Activated T-helper 2 cell treated with anti-CD3 and anti-CD28 coated beads, Interferon-gamma antibody, Interleukin-2, Interleukin-4, amounts not matched to agents 10 μg/mL and 5 μg/mL and 100 μg/mL, durations not matched to agents 14 hours and 24 hours and 36 hours (primary cell): ENCODE results near the gene HYDIN. TPM values are rescaled to one million over a fixed set of nuclear protein-coding genes. Genes with fewer than 3 reads are reported as not detected.
"Not testable (repeated sequence)": the region's sequence is repeated elsewhere in the genome, so short reads cannot be mapped to it uniquely, and the experiment has no call there.

Experiments
- DNase-seq: peaks from one replicate; pipeline ENCODE4 v3.0.0; 2021; ENCODE audit warnings: low spot score
- H3K27ac Mint-ChIP-seq: one replicate; pipeline ENCODE4 v1.8.0; 2021; ENCODE audit warnings: mixed read lengths
- H3K27me3 Mint-ChIP-seq: one replicate; pipeline ENCODE4 v1.8.0; 2021; ENCODE audit warnings: low read depth, mixed read lengths
- H3K36me3 Mint-ChIP-seq: one replicate; pipeline ENCODE4 v1.8.0; 2021; ENCODE audit warnings: low read depth, mixed read lengths
- H3K4me1 Mint-ChIP-seq: one replicate; pipeline ENCODE4 v1.8.0; 2021; ENCODE audit warnings: low read depth, mixed read lengths
- H3K4me3 Mint-ChIP-seq: one replicate; pipeline ENCODE4 v1.8.0; 2021; ENCODE audit warnings: low read depth, mild to moderate bottlenecking, moderate library complexity, mixed read lengths
- H3K9me3 Mint-ChIP-seq: one replicate; pipeline ENCODE4 v1.8.0; 2021; ENCODE audit warnings: mixed read lengths
- intact Hi-C: fragments of 100-400 bp; cut with micrococcal nuclease; formaldehyde crosslinking; loops from one replicate; pipeline ENCODE4 v1.15.1; 2023
- total RNA-seq: library from RNA; stranded (reverse); gene quantifications from 2 replicates; pipeline ENCODE4 v1.2.3, GENCODE V29; 2022

Gene HYDIN
- total RNA-seq, 1 donor from 2014 or later: not detected

- DNase-seq: no peak
- H3K27ac Mint-ChIP-seq: no peak overlapping the region
- no peaks in the 10 kb centered on the region for H3K36me3 Mint-ChIP-seq
- no peaks in the 10 kb centered on the region for H3K4me1 Mint-ChIP-seq
- intact Hi-C loops: no loop called here
- H3K4me3 Mint-ChIP-seq: no peak overlapping the region
- no peaks in the 10 kb centered on the region for H3K9me3 Mint-ChIP-seq
- H3K27me3 Mint-ChIP-seq: no peaks in the 10 kb centered on the region
These were observed 15.7 kb downstream of the HYDIN start for GRCh38 chr16:71214746-71215381.

- Mint-ChIP-seq H3K9me3 (peaks cover 18% of the 10 kb centered on the region), H3K36me3 (no peaks in the 10 kb centered on the region), H3K4me1 (no peaks in the 10 kb centered on the region), H3K27ac (no peak overlapping the region), H3K27me3 (no peaks in the 10 kb centered on the region), H3K4me3 (no peak overlapping the region)
- no peak for DNase-seq
- intact Hi-C loops: no loop called here
These were observed 24.9 kb downstream of the HYDIN start for GRCh38 chr16:71205482-71206131.

- Mint-ChIP-seq H3K27me3 (no peaks in the 10 kb centered on the region), H3K4me1 (no peaks in the 10 kb centered on the region), H3K9me3 (peaks cover 27% of the 10 kb centered on the region), H3K27ac (no peak overlapping the region), H3K4me3 (no peak overlapping the region), H3K36me3 (no peaks in the 10 kb centered on the region)
- DNase-seq: no peak
- intact Hi-C loops: no loop called here
These were observed 26.9 kb downstream of the HYDIN start for GRCh38 chr16:71203631-71204030.

- no peak for DNase-seq
- H3K4me1 Mint-ChIP-seq: no peaks in the 10 kb centered on the region
- H3K4me3 Mint-ChIP-seq: no peak overlapping the region
- H3K9me3 Mint-ChIP-seq: peaks cover 20% of the 10 kb centered on the region
- no peaks in the 10 kb centered on the region for H3K36me3 Mint-ChIP-seq
- no peaks in the 10 kb centered on the region for H3K27me3 Mint-ChIP-seq
- no peak overlapping the region for H3K27ac Mint-ChIP-seq
- intact Hi-C loops: no loop called here
These were observed 29.0 kb downstream of the HYDIN start for GRCh38 chr16:71201556-71201955.

- Mint-ChIP-seq H3K27ac (no peak overlapping the region), H3K4me1 (no peaks in the 10 kb centered on the region), H3K36me3 (no peaks in the 10 kb centered on the region), H3K9me3 (peaks cover 15% of the 10 kb centered on the region), H3K4me3 (no peak overlapping the region), H3K27me3 (no peaks in the 10 kb centered on the region)
- no peak for DNase-seq
- intact Hi-C loops: no loop called here
These were observed 29.5 kb downstream of the HYDIN start for GRCh38 chr16:71201054-71201453.

- no peak overlapping the region for H3K4me3 Mint-ChIP-seq
- H3K9me3 Mint-ChIP-seq: peaks cover 15% of the 10 kb centered on the region
- no peaks in the 10 kb centered on the region for H3K27me3 Mint-ChIP-seq
- no peaks in the 10 kb centered on the region for H3K4me1 Mint-ChIP-seq
- no peaks in the 10 kb centered on the region for H3K36me3 Mint-ChIP-seq
- no peak for DNase-seq
- intact Hi-C loops: no loop called here
- no peak overlapping the region for H3K27ac Mint-ChIP-seq
These were observed 32.1 kb downstream of the HYDIN start for GRCh38 chr16:71198408-71198807.

- peaks cover 4% of the 10 kb centered on the region for H3K27me3 Mint-ChIP-seq
These were observed 38.1 kb downstream of the HYDIN start for GRCh38 chr16:71192387-71192786.

GRCh38 chr16:71188956-71189712 is 41.4 kb downstream of the HYDIN start:
- Mint-ChIP-seq H3K36me3 (no peaks in the 10 kb centered on the region), H3K9me3 (no peaks in the 10 kb centered on the region), H3K4me1 (no peaks in the 10 kb centered on the region), H3K27ac (no peak overlapping the region), H3K4me3 (no peak overlapping the region), H3K27me3 (peaks cover 4% of the 10 kb centered on the region)
- no peak for DNase-seq
- intact Hi-C loops: no loop called here

More at GRCh38 chr16:71192387-71192786, 38.1 kb downstream of the HYDIN start:
- no peaks in the 10 kb centered on the region for H3K36me3 Mint-ChIP-seq
- H3K9me3 Mint-ChIP-seq: no peaks in the 10 kb centered on the region
- intact Hi-C loops: no loop called here
- no peak overlapping the region for H3K27ac Mint-ChIP-seq
- no peaks in the 10 kb centered on the region for H3K4me1 Mint-ChIP-seq
- DNase-seq: no peak
- H3K4me3 Mint-ChIP-seq: no peak overlapping the region

GRCh38 chr16:71185347-71185746 is 45.2 kb downstream of the HYDIN start:
- H3K27ac Mint-ChIP-seq: no peak overlapping the region
- no peak for DNase-seq
- H3K9me3 Mint-ChIP-seq: no peaks in the 10 kb centered on the region
- intact Hi-C loops: no loop called here
- no peaks in the 10 kb centered on the region for H3K4me1 Mint-ChIP-seq
- H3K36me3 Mint-ChIP-seq: no peaks in the 10 kb centered on the region
- peaks cover 8% of the 10 kb centered on the region for H3K27me3 Mint-ChIP-seq
- H3K4me3 Mint-ChIP-seq: no peak overlapping the region

GRCh38 chr16:71179569-71179968 is 51.0 kb downstream of the HYDIN start:
- Mint-ChIP-seq H3K27me3 (peaks cover 8% of the 10 kb centered on the region), H3K4me3 (no peak overlapping the region), H3K27ac (no peak overlapping the region), H3K9me3 (no peaks in the 10 kb centered on the region), H3K4me1 (no peaks in the 10 kb centered on the region), H3K36me3 (no peaks in the 10 kb centered on the region)
- intact Hi-C loops: no loop called here
- DNase-seq: no peak

- H3K4me1 Mint-ChIP-seq: no peaks in the 10 kb centered on the region
- intact Hi-C loops: no loop called here
- no peaks in the 10 kb centered on the region for H3K27me3 Mint-ChIP-seq
These were observed 57.9 kb downstream of the HYDIN start for GRCh38 chr16:71172481-71173207.

GRCh38 chr16:71161007-71161406 is 69.5 kb downstream of the HYDIN start:
- H3K4me1 Mint-ChIP-seq, H3K36me3 Mint-ChIP-seq, H3K4me3 Mint-ChIP-seq, H3K9me3 Mint-ChIP-seq, H3K27ac Mint-ChIP-seq, DNase-seq, H3K27me3 Mint-ChIP-seq, intact Hi-C loops: not testable (repeated sequence)

More at GRCh38 chr16:71172481-71173207, 57.9 kb downstream of the HYDIN start:
- H3K4me3 Mint-ChIP-seq: no peak overlapping the region
- no peak for DNase-seq
- no peaks in the 10 kb centered on the region for H3K36me3 Mint-ChIP-seq
- no peak overlapping the region for H3K27ac Mint-ChIP-seq
- no peaks in the 10 kb centered on the region for H3K9me3 Mint-ChIP-seq
